SK-N-SH (cell line): ENCODE results near the gene SPTBN5. TPM values are rescaled to one million over a fixed set of nuclear protein-coding genes. Genes with fewer than 3 reads are reported as not detected.

ENCODE experiments used
- CTCF ChIA-PET: fragments of 300-600, 350-600 bp; formaldehyde crosslinking; extraction: SDS; loops from one replicate; lab custom pipeline; 2021; lab: Yijun Ruan, JAX
- POLR2A ChIA-PET: fragments of 350-600 bp; sonication (Branson Sonifier 250); formaldehyde crosslinking; extraction: SDS; loops from one replicate; lab custom pipeline; 2020; ENCODE audit warnings: antibody characterized with exemption, inconsistent platforms; lab: Yijun Ruan, JAX
- DNase-seq: peaks from one replicate; pipeline ENCODE4 v3.0.0; 2012
- H2AFZ ChIP-seq: fragments of 200-600 bp; sonication (generic); 2 replicates; pipeline ENCODE4 v1.8.1; 2016; ENCODE audit warnings: antibody characterized with exemption, mild to moderate bottlenecking, low read depth
- H3F3A ChIP-seq: fragments of 200-600 bp; sonication (generic); replicated peaks from 2 replicates; pipeline ENCODE3; 2016; ENCODE audit warnings: antibody characterized with exemption, mild to moderate bottlenecking; ENCODE audit not compliant: insufficient read depth
- H3K27ac ChIP-seq, 2 experiments: fragments of 200-500 bp in 1 of 2; fragments of 200-600 bp in 1 of 2; sonication (Bioruptor generic) in 1 of 2; sonication (generic), shearing (Covaris generic) in 1 of 2; 2 replicates each; pipeline versions ENCODE4 v1.5.1 to v1.6.1; 2014 to 2016; ENCODE audit warnings: low read depth in 2 of 2, inconsistent platforms in 1 of 2, low read length in 1 of 2, mild to moderate bottlenecking in 1 of 2, mixed read lengths in 1 of 2
- H3K27me3 ChIP-seq: fragments of 200-600 bp; sonication (generic), shearing (Covaris generic); 2 replicates; pipeline ENCODE4 v1.6.1; 2016; ENCODE audit warnings: mixed run types; ENCODE audit not compliant: insufficient read depth
- H3K36me3 ChIP-seq, 2 experiments: fragments of 200-500 bp in 1 of 2; fragments of 200-600 bp in 1 of 2; sonication (Bioruptor generic) in 1 of 2; sonication (generic) in 1 of 2; replicated peaks in 1 of 2; 2 replicates each; pipeline versions ENCODE3 to v1.5.1; 2014 to 2016; ENCODE audit warnings: low read length in 1 of 2, mild to moderate bottlenecking in 1 of 2; ENCODE audit not compliant: insufficient read depth in 2 of 2, control insufficient read depth in 1 of 2
- H3K4me1 ChIP-seq, 2 experiments: fragments of 200-500 bp in 1 of 2; fragments of 200-600 bp in 1 of 2; sonication (Bioruptor generic) in 1 of 2; sonication (generic), shearing (Covaris generic) in 1 of 2; 2 replicates each; pipeline versions ENCODE4 v1.5.1 to v1.6.1; 2014 to 2016; ENCODE audit warnings: low read depth in 1 of 2, low read length in 1 of 2, mixed run types in 1 of 2; ENCODE audit not compliant: insufficient read depth in 2 of 2, control insufficient read depth in 1 of 2
- H3K4me2 ChIP-seq: fragments of 200-600 bp; sonication (generic), shearing (Covaris generic); 2 replicates; pipeline ENCODE4 v1.6.1; 2017; ENCODE audit warnings: mixed run types
- H3K4me3 ChIP-seq, 2 experiments: fragments of 200-500 bp in 1 of 2; fragments of 200-600 bp in 1 of 2; sonication (Bioruptor generic) in 1 of 2; sonication (generic), shearing (Covaris generic) in 1 of 2; 2 replicates each; pipeline versions ENCODE4 v1.5.1 to v1.8.1; 2014 to 2016; ENCODE audit warnings: low read depth in 2 of 2, inconsistent platforms in 1 of 2, low read length in 1 of 2, mild to moderate bottlenecking in 1 of 2, mixed read lengths in 1 of 2, moderate library complexity in 1 of 2
- H3K79me2 ChIP-seq: fragments of 200-600 bp; sonication (generic); 2 replicates; pipeline ENCODE4 v1.8.1; 2017; ENCODE audit warnings: mild to moderate bottlenecking; ENCODE audit not compliant: insufficient read depth
- H3K9ac ChIP-seq: fragments of 200-600 bp; sonication (generic); 2 replicates; pipeline ENCODE4 v1.6.1; 2017; ENCODE audit warnings: mixed run types
- H3K9me2 ChIP-seq: fragments of 200-600 bp; sonication (generic); 2 replicates; pipeline ENCODE4 v1.6.1; 2017; ENCODE audit warnings: mixed run types
- H3K9me3 ChIP-seq: fragments of 200-600 bp; sonication (generic); 2 replicates; pipeline ENCODE4 v1.6.1; 2017; ENCODE audit warnings: mixed run types, mild to moderate bottlenecking, moderate library complexity
- H4K20me1 ChIP-seq: fragments of 200-600 bp; sonication (generic); 2 replicates; pipeline ENCODE4 v1.6.1; 2017; ENCODE audit warnings: mild to moderate bottlenecking, mixed run types; ENCODE audit not compliant: insufficient read depth
- EP300 ChIP-seq, 2 experiments: IDR thresholded peaks; 2 replicates each; pipeline versions ENCODE4 v1.4.0 to v1.6.1; 2012; ENCODE audit warnings: borderline replicate concordance in 1 of 2, low read depth in 1 of 2, low read length in 1 of 2
- FOSL2 ChIP-seq: IDR thresholded peaks from 2 replicates; pipeline ENCODE4 v1.4.0; 2012; ENCODE audit warnings: low read depth, mild to moderate bottlenecking, moderate library complexity, borderline replicate concordance
- FOXJ3 ChIP-seq: sonication (generic); formaldehyde crosslinking; IDR thresholded peaks from 2 replicates; pipeline ENCODE4 v1.5.1; 2020; ENCODE audit warnings: mild to moderate bottlenecking, missing genetic modification reagents
- FOXM1 ChIP-seq: IDR thresholded peaks from 2 replicates; pipeline ENCODE4 v1.4.0; 2012; ENCODE audit warnings: low read depth, mild to moderate bottlenecking
- IRF3 ChIP-seq: fragments of 150-350 bp; IDR thresholded peaks from 2 replicates; pipeline ENCODE4 v1.6.1; 2016; ENCODE audit warnings: mild to moderate bottlenecking, low read depth, low read length
- JUND ChIP-seq: IDR thresholded peaks from 2 replicates; pipeline ENCODE4 v1.4.0; 2012
- MEF2A ChIP-seq: IDR thresholded peaks from 2 replicates; pipeline ENCODE4 v1.4.0; 2012; ENCODE audit warnings: low read depth, borderline replicate concordance
- NFIC ChIP-seq: IDR thresholded peaks from 2 replicates; pipeline ENCODE4 v1.4.0; 2012; ENCODE audit warnings: borderline replicate concordance
- NRF1 ChIP-seq: IDR thresholded peaks from 2 replicates; pipeline ENCODE4 v1.6.1; 2012; ENCODE audit warnings: low read depth, mild to moderate bottlenecking, low read length
- POLR2AphosphoS5 ChIP-seq: IDR thresholded peaks from 2 replicates; pipeline ENCODE4 v1.6.1; 2012; ENCODE audit warnings: low read depth, low read length
- REST ChIP-seq: IDR thresholded peaks from 2 replicates; pipeline ENCODE4 v1.6.1; 2012; ENCODE audit warnings: mild to moderate bottlenecking, low read depth, low read length, moderate library complexity
- RFX5 ChIP-seq: IDR thresholded peaks from 2 replicates; pipeline ENCODE4 v1.6.1; 2012; ENCODE audit warnings: mild to moderate bottlenecking, improper control_type of control experiment, low read length
- SIN3A ChIP-seq: IDR thresholded peaks from 2 replicates; pipeline ENCODE4 v1.6.1; 2012; ENCODE audit warnings: low read depth, mild to moderate bottlenecking, low read length, moderate library complexity, borderline replicate concordance
- TCF12 ChIP-seq: IDR thresholded peaks from 2 replicates; pipeline ENCODE4 v1.4.0; 2012
- TEAD4 ChIP-seq: IDR thresholded peaks from 2 replicates; pipeline ENCODE4 v1.4.0; 2012; ENCODE audit warnings: mild to moderate bottlenecking, borderline replicate concordance; ENCODE audit not compliant: insufficient read depth
- USF2 ChIP-seq: fragments of 150-350 bp; IDR thresholded peaks from 2 replicates; pipeline ENCODE4 v1.6.1; 2017; ENCODE audit warnings: antibody characterized with exemption, low read length, low read depth, borderline replicate concordance
- ZBTB33 ChIP-seq: IDR thresholded peaks from 2 replicates; pipeline ENCODE4 v1.4.0; 2012; ENCODE audit warnings: low read depth, borderline replicate concordance
- WGBS: methylation state at CpG from one replicate; pipeline ENCODE4 v1.1.6; 2017; ENCODE audit warnings: low lambda C conversion rate; 5-methylcytosine and 5-hydroxymethylcytosine counted together
- polyA plus RNA-seq, 3 experiments: library from polyadenylated mRNA; depleted of rRNA; stranded (reverse); fragments of >200 nt; gene quantifications; 2 replicates each; pipeline ENCODE4 v1.2.3, GENCODE V29; 2012
- TF ChIP-seq, protein P1 (sequence below): IDR thresholded peaks from 2 replicates; pipeline ENCODE4 v1.4.0; 2012; ENCODE audit warnings: low read depth, borderline replicate concordance

Gene SPTBN5
- polyA plus RNA-seq, 1 of the 3 experiments (the other 2 are of a cell fraction): 0.23 TPM

- DNase-seq: no peak
- ChIA-PET POLR2A (no interaction called here), CTCF (interaction anchor here (0.7 to 2.1 kb wide), 5 partner anchors 8 to 48 kb away, joined by 3 to 6 read pairs (median 4); no protein-coding TSS in a partner anchor)
- Histone ChIP-seq H3F3A (peaks cover 30% of the 10 kb centered on the region), H3K4me3 (no peak overlapping the region), H3K36me3 (no peaks in the 10 kb centered on the region), H2AFZ (no peak overlapping the region), H3K9me2 (no peaks in the 10 kb centered on the region), H3K27me3 (no peaks in the 10 kb centered on the region), H3K27ac (peak overlapping the region in 1 of 2 experiments; percentile 59; a peak in 2 of 4 replicates), H3K9ac (no peak overlapping the region), H3K9me3 (no peaks in the 10 kb centered on the region), H4K20me1 (no peaks in the 10 kb centered on the region), H3K4me1 (peaks cover 7 to 43% of the 10 kb centered on the region in 2 experiments; a peak in 3 of 4 replicates), H3K4me2 (no peak overlapping the region), H3K79me2 (peaks cover 39% of the 10 kb centered on the region; the same call in 1 of the 2 replicates)
- 96% methylated on average over 20 of the region's 22 CpGs for WGBS
- no peak for TF ChIP-seq FOSL2
- TF ChIP-seq USF2: no peak
- no peak for TF ChIP-seq RFX5
- no peak for TF ChIP-seq IRF3
- TF ChIP-seq NRF1: no peak
- TF ChIP-seq TEAD4: no peak
- TF ChIP-seq TCF12: no peak
- no peak for TF ChIP-seq MEF2A
- TF ChIP-seq, protein P1, sequence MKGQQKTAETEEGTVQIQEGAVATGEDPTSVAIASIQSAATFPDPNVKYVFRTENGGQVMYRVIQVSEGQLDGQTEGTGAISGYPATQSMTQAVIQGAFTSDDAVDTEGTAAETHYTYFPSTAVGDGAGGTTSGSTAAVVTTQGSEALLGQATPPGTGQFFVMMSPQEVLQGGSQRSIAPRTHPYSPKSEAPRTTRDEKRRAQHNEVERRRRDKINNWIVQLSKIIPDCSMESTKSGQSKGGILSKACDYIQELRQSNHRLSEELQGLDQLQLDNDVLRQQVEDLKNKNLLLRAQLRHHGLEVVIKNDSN: no peak
- TF ChIP-seq NFIC: no peak
- no peak for TF ChIP-seq POLR2AphosphoS5
- TF ChIP-seq SIN3A: no peak
- TF ChIP-seq FOXM1: no peak
- TF ChIP-seq ZBTB33: no peak
- TF ChIP-seq REST: no peak
- TF ChIP-seq FOXJ3: no peak
- no peak for TF ChIP-seq JUND
- no peak for TF ChIP-seq EP300 (IDR thresholded peaks at IDR 0.05; ENCODE audit: borderline replicate concordance in 1 of 2, low read depth in 1 of 2, low read length in 1 of 2)
These were observed 48.0 kb upstream of the SPTBN5 start for GRCh38 chr15:41941644-41942415.
